ENCODE data around the gene UQCR11.

Gene UQCR11

GRCh38 chr19:1579222-1579621 lies 26.0 kb downstream of the UQCR11 start:
- Mint-ChIP-seq H3K36me3 (peaks cover 21% of the 10 kb centered on the region), H3K27me3 (no peaks in the 10 kb centered on the region)

GRCh38 chr19:1577929-1578618 lies 27.2 kb downstream of the UQCR11 start:
- Mint-ChIP-seq H3K4me1 (no peaks in the 10 kb centered on the region), H3K36me3 (peaks cover 18% of the 10 kb centered on the region), H3K4me3 (no peak overlapping the region), H3K27me3 (no peaks in the 10 kb centered on the region), H3K27ac (no peak overlapping the region), H3K9me3 (no peaks in the 10 kb centered on the region)
- CTCF ChIA-PET = no interaction called here
- DNase-seq = no peak

More at GRCh38 chr19:1579222-1579621, 26.0 kb downstream of the UQCR11 start:
- Mint-ChIP-seq H3K9me3 (no peaks in the 10 kb centered on the region), H3K4me3 (no peak overlapping the region), H3K27ac (no peak overlapping the region), H3K4me1 (no peaks in the 10 kb centered on the region)
- CTCF ChIA-PET = no interaction called here
- DNase-seq = no peak

- Mint-ChIP-seq H3K27ac (no peak overlapping the region), H3K4me1 (no peaks in the 10 kb centered on the region), H3K36me3 (peaks cover 17% of the 10 kb centered on the region), H3K4me3 (no peak overlapping the region), H3K27me3 (no peaks in the 10 kb centered on the region), H3K9me3 (no peaks in the 10 kb centered on the region)
- CTCF ChIA-PET = no interaction called here
- DNase-seq = no peak
Observed at GRCh38 chr19:1577090-1577928, 28.0 kb downstream of the UQCR11 start.

GRCh38 chr19:1576242-1577089 lies 28.8 kb downstream of the UQCR11 start:
- Mint-ChIP-seq H3K36me3 (peaks cover 15% of the 10 kb centered on the region), H3K9me3 (no peaks in the 10 kb centered on the region), H3K27ac (no peak overlapping the region), H3K4me3 (no peak overlapping the region), H3K27me3 (peaks cover 8% of the 10 kb centered on the region), H3K4me1 (no peaks in the 10 kb centered on the region)
- no peak for DNase-seq
- CTCF ChIA-PET = no interaction called here

- Mint-ChIP-seq H3K9me3 (no peaks in the 10 kb centered on the region), H3K27ac (no peak overlapping the region), H3K27me3 (peaks cover 15% of the 10 kb centered on the region)
Observed at GRCh38 chr19:1575323-1576241, 29.7 kb downstream of the UQCR11 start.

GRCh38 chr19:1574354-1575136 lies 30.7 kb downstream of the UQCR11 start:
- Mint-ChIP-seq H3K27ac (no peak overlapping the region), H3K27me3 (peaks cover 25% of the 10 kb centered on the region)
- CTCF ChIA-PET = no interaction called here

More at GRCh38 chr19:1575323-1576241, 29.7 kb downstream of the UQCR11 start:
- Mint-ChIP-seq H3K36me3 (peaks cover 9% of the 10 kb centered on the region), H3K4me3 (no peak overlapping the region), H3K4me1 (no peaks in the 10 kb centered on the region)
- DNase-seq = no peak
- CTCF ChIA-PET = no interaction called here

GRCh38 chr19:1572795-1573194 lies 32.5 kb downstream of the UQCR11 start:
- Mint-ChIP-seq H3K27me3 (peaks cover 39% of the 10 kb centered on the region), H3K9me3 (no peaks in the 10 kb centered on the region), H3K27ac (no peak overlapping the region), H3K36me3 (no peaks in the 10 kb centered on the region), H3K4me1 (peaks cover 5% of the 10 kb centered on the region), H3K4me3 (no peak overlapping the region)
- DNase-seq = no peak
- CTCF ChIA-PET = no interaction called here

More at GRCh38 chr19:1574354-1575136, 30.7 kb downstream of the UQCR11 start:
- peaks cover 4% of the 10 kb centered on the region for H3K36me3 Mint-ChIP-seq
- no peak overlapping the region for H3K4me3 Mint-ChIP-seq
- H3K9me3 Mint-ChIP-seq = no peaks in the 10 kb centered on the region
- DNase-seq = no peak
- H3K4me1 Mint-ChIP-seq = peaks cover 5% of the 10 kb centered on the region

GRCh38 chr19:1571358-1571757 lies 33.9 kb downstream of the UQCR11 start:
- H3K36me3 Mint-ChIP-seq = no peaks in the 10 kb centered on the region
- peaks cover 43% of the 10 kb centered on the region for H3K27me3 Mint-ChIP-seq
- CTCF ChIA-PET = no interaction called here
- no peak overlapping the region for H3K4me3 Mint-ChIP-seq
- no peak overlapping the region for H3K27ac Mint-ChIP-seq
- no peaks in the 10 kb centered on the region for H3K9me3 Mint-ChIP-seq
- no peak for DNase-seq
- peaks cover 5% of the 10 kb centered on the region for H3K4me1 Mint-ChIP-seq

- no peak overlapping the region for H3K27ac Mint-ChIP-seq
- no peaks in the 10 kb centered on the region for H3K9me3 Mint-ChIP-seq
- no peak for DNase-seq
- CTCF ChIA-PET = no interaction called here
- peaks cover 48% of the 10 kb centered on the region for H3K27me3 Mint-ChIP-seq
- peaks cover 5% of the 10 kb centered on the region for H3K4me1 Mint-ChIP-seq
- H3K36me3 Mint-ChIP-seq = no peaks in the 10 kb centered on the region
- no peak overlapping the region for H3K4me3 Mint-ChIP-seq
Observed at GRCh38 chr19:1570836-1571235, 34.4 kb downstream of the UQCR11 start.

GRCh38 chr19:1569997-1570396 lies 35.3 kb downstream of the UQCR11 start:
- Mint-ChIP-seq H3K4me1 (peaks cover 5% of the 10 kb centered on the region), H3K27ac (no peak overlapping the region), H3K4me3 (peak overlapping the region; percentile 24), H3K27me3 (peaks cover 56% of the 10 kb centered on the region), H3K9me3 (no peaks in the 10 kb centered on the region), H3K36me3 (no peaks in the 10 kb centered on the region)
- DNase-seq = no peak
- CTCF ChIA-PET = no interaction called here

GRCh38 chr19:1568320-1569019 lies 36.8 kb downstream of the UQCR11 start, which contains the start of gene MEX3D:
TSS of gene MEX3D (minus strand) at chr19:1568325. CDS start at chr19:1568058, 267 bp downstream.
- CTCF ChIA-PET = no interaction called here
- Mint-ChIP-seq H3K4me3 (peak within 1 kb of the TSS; percentile 48), H3K4me1 (peaks cover 5% of the 10 kb centered on the region), H3K27me3 (peaks cover 66% of the 10 kb centered on the region), H3K36me3 (no peaks in the 10 kb centered on the region), H3K27ac (peak within 1 kb of the TSS; percentile 37), H3K9me3 (no peaks in the 10 kb centered on the region)
- peak; percentile 85 for DNase-seq

GRCh38 chr19:1567848-1568227 lies 37.4 kb downstream of the UQCR11 start:
- Mint-ChIP-seq H3K36me3 (no peaks in the 10 kb centered on the region), H3K4me3 (no peak overlapping the region), H3K9me3 (no peaks in the 10 kb centered on the region), H3K27me3 (peaks cover 73% of the 10 kb centered on the region), H3K4me1 (peaks cover 5% of the 10 kb centered on the region), H3K27ac (no peak overlapping the region)
- CTCF ChIA-PET = no interaction called here
- DNase-seq = no peak

All from activated naive CD4-positive, alpha-beta T cell treated with anti-CD3 and anti-CD28 coated beads, Interleukin-2, amount 10 ng/mL, durations not matched to agents 7 days and 5 days (primary cell).